NT2/D1 (cell line): Measurements from ENCODE around the gene FTL.
A peak's percentile ranks its signal among the peaks of the same experiment; 100 is the strongest.

Experiments used
- DNase-seq: peaks from one replicate; pipeline ENCODE4 v3.0.0-alpha.2; 2011; ENCODE audit warnings: low read depth, low spot score
- H3K27me3 ChIP-seq: 2 replicates; pipeline ENCODE4 v1.6.0; 2011; ENCODE audit warnings: mild to moderate bottlenecking; ENCODE audit not compliant: insufficient read length, insufficient read depth
- H3K36me3 ChIP-seq: 2 replicates; pipeline ENCODE4 v1.6.1; 2011; ENCODE audit warnings: mild to moderate bottlenecking, low read length, mixed read lengths; ENCODE audit not compliant: insufficient read depth, insufficient read length
- H3K4me1 ChIP-seq: 2 replicates; pipeline ENCODE4 v1.5.1; 2011; ENCODE audit not compliant: insufficient read depth, insufficient read length
- H3K4me3 ChIP-seq: 2 replicates; pipeline ENCODE4 v1.5.1; 2011; ENCODE audit warnings: low read depth; ENCODE audit not compliant: insufficient read length
- H3K9ac ChIP-seq: 2 replicates; pipeline ENCODE4 v1.6.0; 2011; ENCODE audit warnings: low read depth; ENCODE audit not compliant: insufficient read length
- H3K9me3 ChIP-seq: 2 replicates; pipeline ENCODE4 v1.5.1; 2011; ENCODE audit warnings: mild to moderate bottlenecking, low read length; ENCODE audit not compliant: insufficient read depth
- SUZ12 ChIP-seq: IDR thresholded peaks from 2 replicates; pipeline ENCODE4 v1.6.1; 2011; ENCODE audit not compliant: insufficient read length, insufficient read depth; ENCODE audit errors: extremely low read depth
- YY1 ChIP-seq: IDR thresholded peaks from 2 replicates; pipeline ENCODE4 v1.6.1; 2011; ENCODE audit not compliant: insufficient read length, insufficient read depth
- ZNF274 ChIP-seq: IDR thresholded peaks from 2 replicates; pipeline ENCODE4 v1.6.1; 2011; ENCODE audit warnings: mild to moderate bottlenecking, low read depth, low read length

FTL gene

DNA sequence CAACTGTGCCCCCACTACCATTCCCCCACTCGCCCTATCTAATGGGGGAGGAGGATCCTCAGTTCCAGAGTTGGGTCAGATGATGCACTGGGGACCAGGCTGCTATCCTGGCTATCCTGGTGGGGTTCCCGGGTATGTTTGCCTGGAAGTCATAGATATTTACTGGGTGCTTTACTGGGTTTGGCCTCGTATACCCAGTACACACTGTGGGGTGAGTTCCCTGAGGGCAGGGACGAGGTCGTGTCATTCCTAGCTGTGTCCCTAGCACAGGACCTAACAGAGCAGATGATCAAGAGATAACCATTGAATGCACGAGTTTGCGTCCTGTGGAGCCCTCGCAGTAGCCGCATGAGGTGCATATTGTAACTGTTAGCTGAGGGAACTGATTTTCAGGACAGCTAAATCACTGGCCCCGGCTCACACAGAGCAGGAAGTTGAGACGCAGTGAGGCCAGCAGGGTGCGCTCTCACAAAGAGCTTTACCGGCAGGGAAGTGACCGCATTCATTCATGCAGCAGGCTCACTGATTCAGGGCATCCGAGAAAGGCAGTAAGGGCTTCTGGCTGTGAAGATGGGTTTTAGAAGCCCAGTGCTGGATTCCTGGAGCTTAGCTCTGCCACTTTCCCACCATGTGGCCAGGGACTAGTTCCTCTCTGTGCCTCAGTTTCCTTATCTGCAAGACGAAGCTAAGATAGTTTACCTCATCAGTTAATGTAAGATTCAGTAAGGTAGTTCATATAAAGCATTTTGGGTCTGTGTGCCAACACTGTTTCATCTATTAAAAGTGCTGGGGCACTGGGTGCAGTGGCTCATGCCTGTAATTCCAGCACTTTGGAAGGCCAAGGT lies 34.6 kb downstream of the FTL start:
- H3K9ac ChIP-seq: peak overlapping the region; percentile 0
- no peaks in the 10 kb centered on the region for H3K9me3 ChIP-seq
- peaks cover 3% of the 10 kb centered on the region for H3K4me1 ChIP-seq
- H3K27me3 ChIP-seq: no peaks in the 10 kb centered on the region
- DNase-seq: no peak
- H3K36me3 ChIP-seq: peaks cover 53% of the 10 kb centered on the region
- H3K4me3 ChIP-seq: no peak overlapping the region
- TF ChIP-seq YY1 (no peak), SUZ12 (no peak), ZNF274 (no peak)

DNA sequence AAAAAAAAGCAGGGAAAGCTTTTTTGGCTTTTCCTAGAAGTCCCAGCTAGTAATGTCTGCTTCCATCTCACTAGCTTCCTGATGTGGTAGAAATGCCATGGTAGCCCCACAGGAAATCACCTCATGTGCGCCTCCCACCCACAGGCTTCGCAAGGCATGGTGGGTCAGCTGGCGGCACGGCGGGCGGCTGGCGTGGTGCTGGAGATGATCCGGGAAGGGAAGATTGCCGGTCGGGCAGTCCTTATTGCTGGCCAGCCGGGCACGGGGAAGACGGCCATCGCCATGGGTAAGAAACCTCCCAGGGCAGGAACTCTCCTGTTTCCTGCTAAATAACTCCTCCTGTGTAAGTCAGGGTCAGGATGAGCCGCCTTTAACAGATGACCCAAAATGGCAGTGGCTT lies 39.0 kb downstream of the FTL start:
- Histone ChIP-seq H3K36me3 (peaks cover 72% of the 10 kb centered on the region), H3K4me1 (no peaks in the 10 kb centered on the region), H3K9ac (no peak overlapping the region), H3K9me3 (no peaks in the 10 kb centered on the region), H3K27me3 (no peaks in the 10 kb centered on the region), H3K4me3 (no peak overlapping the region)
- no peak for DNase-seq
- TF ChIP-seq ZNF274 (no peak), SUZ12 (no peak), YY1 (no peak)

DNA sequence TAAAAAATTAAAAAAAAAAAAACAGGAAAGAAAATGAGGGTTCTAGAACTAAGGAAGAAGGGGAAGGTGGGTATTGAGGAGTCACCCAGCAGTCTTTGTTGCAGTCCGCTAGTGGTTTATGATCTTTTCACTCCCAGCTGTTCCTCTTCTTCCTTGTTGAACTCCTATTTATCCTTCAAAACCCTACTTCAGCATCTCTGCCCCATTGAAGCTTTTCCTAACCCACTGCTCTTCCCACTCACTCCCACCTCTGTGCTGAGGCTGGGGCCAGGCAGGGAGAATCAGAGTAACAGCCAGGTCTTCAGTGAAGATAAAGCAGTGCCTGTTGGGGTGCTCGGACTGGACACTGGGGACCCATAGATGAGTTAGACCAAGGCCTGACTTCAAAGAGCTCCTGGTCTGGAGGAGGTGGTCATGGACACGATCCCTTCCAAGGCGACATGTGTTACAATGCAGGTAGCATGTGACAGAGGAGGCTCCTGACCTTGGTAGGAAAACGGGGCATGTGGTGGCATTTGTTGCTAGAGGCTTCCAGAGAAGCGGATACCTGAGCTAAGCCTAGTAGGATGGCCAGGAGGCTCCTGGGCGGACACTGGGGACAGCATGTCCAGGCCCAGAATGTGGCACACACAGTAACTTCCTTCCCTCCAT lies 40.0 kb downstream of the FTL start:
- H3K9ac ChIP-seq: no peak overlapping the region
- TF ChIP-seq ZNF274 (no peak), SUZ12 (no peak), YY1 (no peak)

DNA sequence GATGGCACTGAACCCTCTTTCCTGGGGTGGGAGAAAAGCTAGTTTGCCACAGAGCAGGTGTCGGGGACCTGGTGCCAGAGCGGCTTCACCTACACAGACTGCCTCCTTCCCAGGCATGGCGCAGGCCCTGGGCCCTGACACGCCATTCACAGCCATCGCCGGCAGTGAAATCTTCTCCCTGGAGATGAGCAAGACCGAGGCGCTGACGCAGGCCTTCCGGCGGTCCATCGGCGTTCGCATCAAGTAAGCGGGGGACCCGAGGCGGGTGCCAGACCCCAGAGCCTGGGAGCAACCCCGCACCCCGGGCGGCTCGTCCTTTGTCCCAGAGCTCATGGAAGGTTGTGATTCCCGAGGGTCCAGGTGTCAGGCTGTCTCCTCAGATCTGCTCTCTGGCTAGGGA lies 41.8 kb downstream of the FTL start:
- no peak overlapping the region for H3K9ac ChIP-seq
- peaks cover 76% of the 10 kb centered on the region for H3K36me3 ChIP-seq
- H3K27me3 ChIP-seq: no peaks in the 10 kb centered on the region
- no peaks in the 10 kb centered on the region for H3K4me1 ChIP-seq
- DNase-seq: no peak
- TF ChIP-seq YY1: no peak
- no peak for TF ChIP-seq SUZ12
- TF ChIP-seq ZNF274: no peak
- no peak overlapping the region for H3K4me3 ChIP-seq
- no peaks in the 10 kb centered on the region for H3K9me3 ChIP-seq

More for the DNA sequence above, 40.0 kb downstream of the FTL start:
- Histone ChIP-seq H3K27me3 (no peaks in the 10 kb centered on the region), H3K4me1 (no peaks in the 10 kb centered on the region), H3K4me3 (no peak overlapping the region), H3K36me3 (peaks cover 71% of the 10 kb centered on the region), H3K9me3 (no peaks in the 10 kb centered on the region)
- DNase-seq: no peak

DNA sequence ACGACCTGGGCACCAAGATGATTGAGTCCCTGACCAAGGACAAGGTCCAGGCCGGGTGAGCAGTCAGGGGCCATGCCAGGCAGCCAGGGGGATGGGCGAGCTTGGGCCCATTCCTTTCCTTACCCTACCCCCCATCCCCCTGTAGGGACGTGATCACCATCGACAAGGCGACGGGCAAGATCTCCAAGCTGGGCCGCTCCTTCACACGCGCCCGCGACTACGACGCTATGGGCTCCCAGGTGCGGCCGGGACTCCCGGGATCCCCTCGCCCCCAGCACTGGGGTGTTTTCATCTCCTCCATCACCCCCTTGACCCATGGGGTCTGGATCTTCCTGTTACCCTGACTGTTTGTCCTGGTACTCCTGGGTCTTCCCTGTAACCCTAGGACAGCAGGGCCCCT lies 44.7 kb downstream of the FTL start:
- Histone ChIP-seq H3K4me1 (no peaks in the 10 kb centered on the region), H3K27me3 (no peaks in the 10 kb centered on the region), H3K36me3 (peaks cover 75% of the 10 kb centered on the region), H3K4me3 (no peak overlapping the region), H3K9ac (no peak overlapping the region), H3K9me3 (no peaks in the 10 kb centered on the region)
- no peak for TF ChIP-seq SUZ12
- no peak for DNase-seq

DNA sequence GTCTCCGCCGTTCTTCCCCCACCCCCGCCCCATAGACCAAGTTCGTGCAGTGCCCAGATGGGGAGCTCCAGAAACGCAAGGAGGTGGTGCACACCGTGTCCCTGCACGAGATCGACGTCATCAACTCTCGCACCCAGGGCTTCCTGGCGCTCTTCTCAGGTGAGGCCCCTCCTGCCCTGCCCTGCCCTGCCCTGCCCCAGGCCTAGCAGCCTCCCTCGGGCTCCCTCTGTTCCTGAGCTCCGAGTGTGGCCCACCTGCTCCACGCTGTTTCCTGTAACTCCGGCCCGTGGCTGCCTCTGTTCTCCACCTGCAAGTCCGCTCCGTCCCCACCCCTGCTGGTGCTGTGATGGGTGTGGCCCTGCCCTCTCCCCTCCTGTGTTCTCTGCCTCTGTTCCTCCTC lies 45.3 kb downstream of the FTL start:
- TF ChIP-seq ZNF274: no peak
- TF ChIP-seq SUZ12: no peak
- TF ChIP-seq YY1: no peak
- Histone ChIP-seq H3K4me3 (no peak overlapping the region), H3K36me3 (peaks cover 75% of the 10 kb centered on the region), H3K27me3 (no peaks in the 10 kb centered on the region), H3K4me1 (no peaks in the 10 kb centered on the region), H3K9ac (no peak overlapping the region), H3K9me3 (no peaks in the 10 kb centered on the region)
- no peak for DNase-seq

DNA sequence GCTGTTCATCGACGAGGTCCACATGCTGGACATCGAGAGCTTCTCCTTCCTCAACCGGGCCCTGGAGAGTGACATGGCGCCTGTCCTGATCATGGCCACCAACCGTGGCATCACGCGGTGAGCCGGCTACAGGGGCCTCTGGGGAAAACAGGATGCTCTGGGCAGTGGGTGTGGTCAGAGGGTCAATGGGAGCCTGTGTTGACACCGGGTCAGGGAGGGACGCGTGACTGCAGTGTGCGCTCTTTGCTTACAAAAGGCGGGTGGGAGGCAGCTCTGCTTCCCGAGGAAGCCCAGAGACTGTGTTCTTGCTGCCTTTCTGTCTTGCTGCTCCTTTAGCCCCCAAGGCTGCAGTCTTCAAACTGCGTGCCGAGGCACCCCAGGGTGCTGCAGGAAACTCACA lies 46.1 kb downstream of the FTL start:
- Histone ChIP-seq H3K27me3 (no peaks in the 10 kb centered on the region), H3K36me3 (peaks cover 78% of the 10 kb centered on the region), H3K9ac (no peak overlapping the region), H3K9me3 (no peaks in the 10 kb centered on the region), H3K4me1 (no peaks in the 10 kb centered on the region), H3K4me3 (no peak overlapping the region)
- DNase-seq: no peak
- no peak for TF ChIP-seq ZNF274
- no peak for TF ChIP-seq YY1
- TF ChIP-seq SUZ12: no peak
